HepG2 (cell line): Measurements from ENCODE around the gene HNRNPA1L2. TPM values are rescaled to one million over a fixed set of nuclear protein-coding genes. Genes with fewer than 3 reads are reported as not detected.

Experiments used
- AKAP8 ChIP-seq: sonication (generic); formaldehyde crosslinking; IDR thresholded peaks from 2 replicates; pipeline ENCODE4 v1.5.1; 2020; ENCODE audit warnings: mild to moderate bottlenecking, missing genetic modification reagents
- BCL3 ChIP-seq: sonication (generic); formaldehyde crosslinking; IDR thresholded peaks from 2 replicates; pipeline ENCODE4 v1.5.1; 2020; ENCODE audit warnings: mild to moderate bottlenecking, missing genetic modification reagents, moderate library complexity
- BORCS8-MEF2B ChIP-seq: sonication (generic); formaldehyde crosslinking; IDR thresholded peaks from 2 replicates; pipeline ENCODE4 v1.8.0; 2022; ENCODE audit warnings: mild to moderate bottlenecking, missing genetic modification reagents
- E2F5 ChIP-seq: sonication (generic); formaldehyde crosslinking; conservative IDR thresholded peaks from 2 replicates; pipeline ENCODE4 v1.4.0; 2020; ENCODE audit warnings: missing genetic modification reagents
- GMEB2 ChIP-seq: IDR thresholded peaks from 2 replicates; pipeline ENCODE4 v1.6.1; 2016; ENCODE audit warnings: missing biosample characterization, missing genetic modification reagents, low read depth
- HOXD1 ChIP-seq: sonication (generic); formaldehyde crosslinking; IDR thresholded peaks from 2 replicates; pipeline ENCODE4 v1.5.0; 2020; ENCODE audit warnings: missing genetic modification reagents
- KDM1A ChIP-seq: IDR thresholded peaks from 2 replicates; pipeline ENCODE4 v1.6.1; 2016; ENCODE audit warnings: missing compliant biosample characterization
- KLF13 ChIP-seq: sonication (generic); formaldehyde crosslinking; IDR thresholded peaks from 2 replicates; pipeline ENCODE4 v1.4.0; 2020; ENCODE audit warnings: mild to moderate bottlenecking, missing genetic modification reagents
- MNT ChIP-seq: fragments of 450-650 bp; IDR thresholded peaks from 2 replicates; pipeline ENCODE4 v1.6.1; 2016
- MTERF4 ChIP-seq: sonication (generic); formaldehyde crosslinking; IDR thresholded peaks from 2 replicates; pipeline ENCODE4 v1.8.0; 2023; ENCODE audit warnings: mild to moderate bottlenecking, missing genetic modification reagents
- MTF2 ChIP-seq: sonication (generic); formaldehyde crosslinking; IDR thresholded peaks from 2 replicates; pipeline ENCODE4 v1.5.0; 2020; ENCODE audit warnings: missing genetic modification reagents, borderline replicate concordance
- NFATC3 ChIP-seq: sonication (generic); formaldehyde crosslinking; IDR thresholded peaks from 2 replicates; pipeline ENCODE4 v1.5.1; 2020; ENCODE audit warnings: mild to moderate bottlenecking, missing genetic modification reagents
- PHB2 ChIP-seq: fragments of 450-650 bp; IDR thresholded peaks from 2 replicates; pipeline ENCODE4 v1.6.1; 2018; ENCODE audit not compliant: partially characterized antibody
- PHF21A ChIP-seq: sonication (generic); formaldehyde crosslinking; IDR thresholded peaks from 2 replicates; pipeline ENCODE4 v1.5.0; 2020; ENCODE audit warnings: mild to moderate bottlenecking, missing genetic modification reagents
- PTBP1 ChIP-seq: fragments of 200-400 bp; formaldehyde crosslinking; IDR thresholded peaks from 2 replicates; pipeline ENCODE4 v1.6.1; 2018; ENCODE audit warnings: low read length, low read depth; ENCODE audit not compliant: poor library complexity, severe bottlenecking
- TOE1 ChIP-seq: sonication (generic); formaldehyde crosslinking; IDR thresholded peaks from 2 replicates; pipeline ENCODE4 v1.4.0; 2020; ENCODE audit warnings: mild to moderate bottlenecking, missing genetic modification reagents
- ZKSCAN8 ChIP-seq: IDR thresholded peaks from 2 replicates; pipeline ENCODE4 v1.6.1; 2016; ENCODE audit warnings: borderline replicate concordance, missing genetic modification reagents, missing compliant biosample characterization
- ZNF501 ChIP-seq: sonication (generic); formaldehyde crosslinking; IDR thresholded peaks from 2 replicates; pipeline ENCODE4 v1.5.1; 2020; ENCODE audit warnings: mild to moderate bottlenecking, moderate library complexity, missing genetic modification reagents
- ZNF546 ChIP-seq: sonication (generic); formaldehyde crosslinking; conservative IDR thresholded peaks from 2 replicates; pipeline ENCODE4 v1.8.1; 2023; ENCODE audit warnings: mild to moderate bottlenecking, missing genetic modification reagents
- ZNF570 ChIP-seq: sonication (generic); formaldehyde crosslinking; IDR thresholded peaks from 2 replicates; pipeline ENCODE4 v1.4.0; 2020; ENCODE audit warnings: mild to moderate bottlenecking, missing genetic modification reagents, borderline replicate concordance
- ZNF7 ChIP-seq: IDR thresholded peaks from 2 replicates; pipeline ENCODE4 v1.6.1; 2016; ENCODE audit warnings: missing biosample characterization, missing genetic modification reagents
- ZNF800 ChIP-seq: sonication (generic); formaldehyde crosslinking; IDR thresholded peaks from 2 replicates; pipeline ENCODE4 v1.4.0; 2020; ENCODE audit warnings: missing genetic modification reagents
- polyA plus RNA-seq, 8 experiments: library from polyadenylated mRNA; depleted of rRNA in 3 of 8; stranded (reverse) in 7 of 8; unstranded in 1 of 8; fragments of >200 nt; fragmentation: Illumina TruSeq in 4 of 8; extraction: Trizol in 4 of 8; gene quantifications; 2 replicates each; pipeline versions ENCODE4 v1.2.1 to v1.2.3, GENCODE V29; 2011 to 2016; ENCODE audit warnings: low read depth in 4 of 8, missing spikeins in 1 of 8, mixed read lengths in 1 of 8; ENCODE audit not compliant: insufficient read depth in 1 of 8
- total RNA-seq, 5 experiments: library from RNA; depleted of rRNA; stranded (reverse); fragments of >200 nt; fragmentation: Illumina TruSeq; extraction: Trizol; gene quantifications; 2 replicates each; pipeline ENCODE4 v1.2.3, GENCODE V29; 2016; ENCODE audit warnings: low read depth in 1 of 5

HNRNPA1L2 gene
- total and polyA plus RNA-seq, 2 of the 13 experiments (the other 11 are each of a cell fraction or from before 2014, with no cell fraction given), result 3.6 to 7.1 TPM

GRCh38 chr13:52652196-52652979 is 10.2 kb downstream of the HNRNPA1L2 start, which contains the start of gene SUGT1 (continued):
- no peak for TF ChIP-seq E2F5 (CRISPR knock-in tag)
- TF ChIP-seq KLF13 (CRISPR knock-in tag), result no peak
- no peak for TF ChIP-seq NFATC3 (CRISPR knock-in tag)
- peak; percentile 65 for TF ChIP-seq ZNF501 (CRISPR knock-in tag)
- 0 out of 2 replicates have a peak, but pooled peaks have one; percentile 4 for TF ChIP-seq BCL3
- TF ChIP-seq ZNF7, result 0 out of 2 replicates have a peak, but pooled peaks have one; percentile 10
- no peak for TF ChIP-seq ZNF570
- TF ChIP-seq PHB2, result no peak
- TF ChIP-seq MTF2, result no peak
- peak; percentile 64 for TF ChIP-seq PHF21A (CRISPR knock-in tag)
- no peak; the same call in 1 of the 2 replicates for TF ChIP-seq ZKSCAN8 (CRISPR knock-in tag)
- 0 out of 2 replicates have a peak, but pooled peaks have one; percentile 63 for TF ChIP-seq TOE1
- peak; percentile 84 for TF ChIP-seq BORCS8-MEF2B (CRISPR knock-in tag)
- peak; percentile 84 for TF ChIP-seq GMEB2 (CRISPR knock-in tag)
- 0 out of 2 replicates have a peak, but pooled peaks have one; percentile 66 for TF ChIP-seq ZNF546 (CRISPR knock-in tag)
- peak; percentile 84 for TF ChIP-seq MTERF4 (CRISPR knock-in tag)
- no peak for TF ChIP-seq PTBP1
- no peak for TF ChIP-seq AKAP8
- no peak; the same call in none of the 2 replicates for TF ChIP-seq ZNF800 (CRISPR knock-in tag)
- TF ChIP-seq KDM1A (CRISPR knock-in tag), result no peak
- TF ChIP-seq HOXD1, result no peak
- TF ChIP-seq MNT, result peak; percentile 28; the same call in 1 of the 2 replicates
